A549 treated with AZD9567 at 1 μM for 4 hours (cell line): Measurements from ENCODE around the gene DDX3Y. TPM values are rescaled to one million over a fixed set of nuclear protein-coding genes. Genes with fewer than 3 reads are reported as not detected.

ENCODE experiments used
- total RNA-seq: library from RNA; stranded (reverse); fragments of 200-300 nt; extraction: Qiagen RNA extraction; gene quantifications from 5 replicates; pipeline ENCODE4 v1.2.3, GENCODE V29; 2022; ENCODE audit not compliant: insufficient read depth

The DDX3Y gene
- total RNA-seq, result 18.6 to 27.6 TPM (median 23.8 TPM) in 5 replicates

DNA sequence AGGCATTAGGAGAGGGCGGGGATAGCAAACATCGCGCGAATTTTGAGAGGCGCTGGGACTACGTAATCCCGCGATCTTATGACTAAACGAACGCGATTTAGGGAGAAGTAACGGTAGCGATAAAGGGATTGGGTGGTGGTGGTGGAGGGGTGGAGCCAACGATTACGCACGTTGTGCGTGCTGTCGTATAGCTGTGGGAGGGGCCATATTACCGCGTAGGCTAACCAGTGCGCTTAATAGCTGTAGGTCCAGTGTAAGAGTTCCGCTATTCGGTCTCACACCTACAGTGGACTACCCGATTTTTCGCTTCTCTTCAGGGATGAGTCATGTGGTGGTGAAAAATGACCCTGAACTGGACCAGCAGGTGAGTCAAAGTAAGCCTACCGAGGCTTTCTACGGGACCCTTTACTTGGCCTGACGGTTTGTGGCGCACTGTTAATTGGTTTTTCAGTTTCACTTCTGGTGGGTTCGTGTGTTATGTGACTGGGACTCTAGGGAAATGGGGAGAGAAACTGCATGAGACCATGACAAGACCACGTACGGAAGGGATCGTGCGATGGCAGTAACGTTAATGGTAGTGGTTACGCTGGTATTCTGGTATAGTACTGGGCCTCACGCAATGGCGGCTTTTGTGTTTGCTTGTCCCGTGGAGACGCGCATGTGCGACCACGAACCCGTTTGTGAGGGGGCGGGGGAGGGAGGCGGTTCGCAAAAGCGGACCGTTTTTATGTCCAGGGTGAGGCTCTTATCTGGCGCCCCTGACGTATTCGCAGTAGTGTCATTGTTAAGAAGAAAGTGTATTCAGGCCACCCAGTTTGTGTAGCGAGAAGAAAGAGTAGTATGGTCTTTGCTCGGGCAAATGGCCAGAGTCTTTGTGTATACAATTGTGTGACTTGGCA, at the start of gene DDX3Y:
DDX3Y (plus strand) TSS at position 251 of the 899 bp plus-strand sequence; CDS start at position 320, 69 bp downstream.

Other genes starting within 250 kb of the DDX3Y start
- 3.5 to 6.5 TPM (median 4.4 TPM) in 5 replicates for gene USP9Y, start 203.6 kb upstream of the DDX3Y start, total RNA-seq